HepG2 (cell line): ENCODE data around the gene ARPC1B. TPM values are rescaled to one million over a fixed set of nuclear protein-coding genes. Genes with fewer than 3 reads are reported as not detected.
A peak's percentile ranks its signal among the peaks of the same experiment; 100 is the strongest.

ENCODE experiments used
- ATRX ChIP-seq: sonication (generic); formaldehyde crosslinking; IDR thresholded peaks from 2 replicates; pipeline ENCODE4 v1.4.0; 2020; ENCODE audit warnings: missing genetic modification reagents, borderline replicate concordance
- EED ChIP-seq: sonication (generic); formaldehyde crosslinking; IDR thresholded peaks from 2 replicates; pipeline ENCODE4 v1.5.0; 2020; ENCODE audit warnings: mild to moderate bottlenecking, missing genetic modification reagents
- HHEX ChIP-seq: IDR thresholded peaks from 2 replicates; pipeline ENCODE4 v1.6.1; 2016; ENCODE audit warnings: control low read depth
- KLF9 ChIP-seq: IDR thresholded peaks from 2 replicates; pipeline ENCODE4 v1.6.1; 2016; ENCODE audit warnings: low read depth
- RFXANK ChIP-seq: IDR thresholded peaks from 2 replicates; pipeline ENCODE4 v1.6.1; 2016
- ZSCAN21 ChIP-seq: sonication (generic); formaldehyde crosslinking; IDR thresholded peaks from 2 replicates; pipeline ENCODE4 v1.8.0; 2022; ENCODE audit warnings: mild to moderate bottlenecking, missing genetic modification reagents, moderate library complexity, borderline replicate concordance
- polyA plus RNA-seq, 8 experiments: library from polyadenylated mRNA; depleted of rRNA in 3 of 8; stranded (reverse) in 7 of 8; unstranded in 1 of 8; fragments of >200 nt; fragmentation: Illumina TruSeq in 4 of 8; extraction: Trizol in 4 of 8; gene quantifications; 2 replicates each; pipeline versions ENCODE4 v1.2.1 to v1.2.3, GENCODE V29; 2011 to 2016; ENCODE audit warnings: low read depth in 4 of 8, missing spikeins in 1 of 8, mixed read lengths in 1 of 8; ENCODE audit not compliant: insufficient read depth in 1 of 8
- total RNA-seq, 5 experiments: library from RNA; depleted of rRNA; stranded (reverse); fragments of >200 nt; fragmentation: Illumina TruSeq; extraction: Trizol; gene quantifications; 2 replicates each; pipeline ENCODE4 v1.2.3, GENCODE V29; 2016; ENCODE audit warnings: low read depth in 1 of 5
- TF ChIP-seq, protein P1 (sequence below): sonication (generic); formaldehyde crosslinking; IDR thresholded peaks from 2 replicates; pipeline ENCODE4 v1.4.0; 2020; ENCODE audit warnings: mild to moderate bottlenecking, missing genetic modification reagents
- TF ChIP-seq, protein P2 (sequence below): sonication (generic); formaldehyde crosslinking; conservative IDR thresholded peaks from 2 replicates; pipeline ENCODE4 v1.4.0; 2020; ENCODE audit warnings: missing genetic modification reagents
- TF ChIP-seq, protein P3 (sequence below): sonication (generic); formaldehyde crosslinking; IDR thresholded peaks from 2 replicates; pipeline ENCODE4 v1.4.0; 2020; ENCODE audit warnings: missing genetic modification reagents
- TF ChIP-seq, protein P4 (sequence below): sonication (generic); formaldehyde crosslinking; conservative IDR thresholded peaks from 2 replicates; pipeline ENCODE4 v1.8.0; 2022; ENCODE audit warnings: low read depth, missing genetic modification reagents
- TF ChIP-seq, protein P5 (sequence below): sonication (generic); formaldehyde crosslinking; IDR thresholded peaks from 2 replicates; pipeline ENCODE4 v1.5.0; 2020; ENCODE audit warnings: mild to moderate bottlenecking, missing genetic modification reagents, borderline replicate concordance
- TF ChIP-seq, protein P6 (sequence below): sonication (generic); formaldehyde crosslinking; IDR thresholded peaks from 2 replicates; pipeline ENCODE4 v1.4.0; 2020; ENCODE audit warnings: missing genetic modification reagents, mild to moderate bottlenecking, borderline replicate concordance

ARPC1B gene
- total and polyA plus RNA-seq, 2 of the 13 experiments (the other 11 are each of a cell fraction or from before 2014, with no cell fraction given), result 72.9 to 89.1 TPM

DNA sequence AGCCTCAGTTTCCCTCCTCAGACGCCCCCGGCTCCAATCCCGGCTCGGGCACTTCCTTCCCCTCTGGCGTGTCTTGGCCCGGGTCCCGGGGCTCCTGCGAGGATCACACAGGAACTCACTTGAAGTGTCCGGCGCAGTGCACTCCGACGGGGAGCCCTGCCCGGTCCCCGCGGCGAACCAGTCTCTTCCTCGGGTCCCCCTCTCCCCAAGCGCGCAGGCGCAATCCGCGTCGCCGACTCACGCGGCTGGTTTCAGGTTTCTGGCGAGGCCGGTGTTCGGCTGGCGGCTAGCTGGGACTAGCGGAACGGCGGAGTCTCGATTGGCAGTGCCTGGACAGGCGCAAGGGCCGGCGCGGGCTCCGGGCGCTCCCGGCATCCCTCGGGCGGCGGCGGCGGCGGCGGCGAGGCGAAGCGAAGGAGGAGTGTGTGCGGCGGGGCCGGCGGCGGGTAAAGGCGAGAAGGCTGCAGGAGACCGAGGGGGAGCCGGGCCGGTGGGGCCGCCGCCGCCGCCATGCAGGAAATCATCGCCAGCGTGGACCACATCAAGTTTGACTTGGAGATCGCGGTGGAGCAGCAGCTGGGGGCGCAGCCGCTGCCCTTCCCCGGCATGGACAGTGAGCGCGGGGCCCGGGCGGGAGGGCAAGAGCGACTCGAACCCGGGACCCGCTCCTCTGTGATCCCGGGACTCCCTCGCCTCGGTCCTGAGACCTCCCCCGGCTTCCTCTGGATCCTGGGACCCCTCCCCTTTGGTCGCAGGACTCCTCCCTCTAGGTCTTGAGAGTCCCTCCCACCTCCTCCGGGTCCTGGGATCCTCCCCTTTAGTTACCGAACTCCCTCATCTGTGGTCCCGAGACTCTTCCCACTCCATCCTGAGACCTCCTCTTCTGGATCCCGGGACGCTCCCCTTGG, 64.3 kb downstream of the ARPC1B start, which contains the start of the genes CPSF4 and PTCD1 (continued):
- TF ChIP-seq, protein P1, sequence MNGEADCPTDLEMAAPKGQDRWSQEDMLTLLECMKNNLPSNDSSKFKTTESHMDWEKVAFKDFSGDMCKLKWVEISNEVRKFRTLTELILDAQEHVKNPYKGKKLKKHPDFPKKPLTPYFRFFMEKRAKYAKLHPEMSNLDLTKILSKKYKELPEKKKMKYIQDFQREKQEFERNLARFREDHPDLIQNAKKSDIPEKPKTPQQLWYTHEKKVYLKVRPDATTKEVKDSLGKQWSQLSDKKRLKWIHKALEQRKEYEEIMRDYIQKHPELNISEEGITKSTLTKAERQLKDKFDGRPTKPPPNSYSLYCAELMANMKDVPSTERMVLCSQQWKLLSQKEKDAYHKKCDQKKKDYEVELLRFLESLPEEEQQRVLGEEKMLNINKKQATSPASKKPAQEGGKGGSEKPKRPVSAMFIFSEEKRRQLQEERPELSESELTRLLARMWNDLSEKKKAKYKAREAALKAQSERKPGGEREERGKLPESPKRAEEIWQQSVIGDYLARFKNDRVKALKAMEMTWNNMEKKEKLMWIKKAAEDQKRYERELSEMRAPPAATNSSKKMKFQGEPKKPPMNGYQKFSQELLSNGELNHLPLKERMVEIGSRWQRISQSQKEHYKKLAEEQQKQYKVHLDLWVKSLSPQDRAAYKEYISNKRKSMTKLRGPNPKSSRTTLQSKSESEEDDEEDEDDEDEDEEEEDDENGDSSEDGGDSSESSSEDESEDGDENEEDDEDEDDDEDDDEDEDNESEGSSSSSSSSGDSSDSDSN (CRISPR knock-in tag), result peak; percentile 60
- peak; percentile 54; the same call in 1 of the 2 replicates for TF ChIP-seq RFXANK (CRISPR knock-in tag)
- peak; percentile 62; the same call in 1 of the 2 replicates for TF ChIP-seq EED
- TF ChIP-seq, protein P2, sequence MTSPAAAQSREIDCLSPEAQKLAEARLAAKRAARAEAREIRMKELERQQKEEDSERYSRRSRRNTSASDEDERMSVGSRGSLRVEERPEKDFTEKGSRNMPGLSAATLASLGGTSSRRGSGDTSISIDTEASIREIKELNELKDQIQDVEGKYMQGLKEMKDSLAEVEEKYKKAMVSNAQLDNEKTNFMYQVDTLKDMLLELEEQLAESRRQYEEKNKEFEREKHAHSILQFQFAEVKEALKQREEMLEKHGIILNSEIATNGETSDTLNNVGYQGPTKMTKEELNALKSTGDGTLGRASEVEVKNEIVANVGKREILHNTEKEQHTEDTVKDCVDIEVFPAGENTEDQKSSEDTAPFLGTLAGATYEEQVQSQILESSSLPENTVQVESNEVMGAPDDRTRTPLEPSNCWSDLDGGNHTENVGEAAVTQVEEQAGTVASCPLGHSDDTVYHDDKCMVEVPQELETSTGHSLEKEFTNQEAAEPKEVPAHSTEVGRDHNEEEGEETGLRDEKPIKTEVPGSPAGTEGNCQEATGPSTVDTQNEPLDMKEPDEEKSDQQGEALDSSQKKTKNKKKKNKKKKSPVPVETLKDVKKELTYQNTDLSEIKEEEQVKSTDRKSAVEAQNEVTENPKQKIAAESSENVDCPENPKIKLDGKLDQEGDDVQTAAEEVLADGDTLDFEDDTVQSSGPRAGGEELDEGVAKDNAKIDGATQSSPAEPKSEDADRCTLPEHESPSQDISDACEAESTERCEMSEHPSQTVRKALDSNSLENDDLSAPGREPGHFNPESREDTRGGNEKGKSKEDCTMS, result no peak
- TF ChIP-seq, protein P3, sequence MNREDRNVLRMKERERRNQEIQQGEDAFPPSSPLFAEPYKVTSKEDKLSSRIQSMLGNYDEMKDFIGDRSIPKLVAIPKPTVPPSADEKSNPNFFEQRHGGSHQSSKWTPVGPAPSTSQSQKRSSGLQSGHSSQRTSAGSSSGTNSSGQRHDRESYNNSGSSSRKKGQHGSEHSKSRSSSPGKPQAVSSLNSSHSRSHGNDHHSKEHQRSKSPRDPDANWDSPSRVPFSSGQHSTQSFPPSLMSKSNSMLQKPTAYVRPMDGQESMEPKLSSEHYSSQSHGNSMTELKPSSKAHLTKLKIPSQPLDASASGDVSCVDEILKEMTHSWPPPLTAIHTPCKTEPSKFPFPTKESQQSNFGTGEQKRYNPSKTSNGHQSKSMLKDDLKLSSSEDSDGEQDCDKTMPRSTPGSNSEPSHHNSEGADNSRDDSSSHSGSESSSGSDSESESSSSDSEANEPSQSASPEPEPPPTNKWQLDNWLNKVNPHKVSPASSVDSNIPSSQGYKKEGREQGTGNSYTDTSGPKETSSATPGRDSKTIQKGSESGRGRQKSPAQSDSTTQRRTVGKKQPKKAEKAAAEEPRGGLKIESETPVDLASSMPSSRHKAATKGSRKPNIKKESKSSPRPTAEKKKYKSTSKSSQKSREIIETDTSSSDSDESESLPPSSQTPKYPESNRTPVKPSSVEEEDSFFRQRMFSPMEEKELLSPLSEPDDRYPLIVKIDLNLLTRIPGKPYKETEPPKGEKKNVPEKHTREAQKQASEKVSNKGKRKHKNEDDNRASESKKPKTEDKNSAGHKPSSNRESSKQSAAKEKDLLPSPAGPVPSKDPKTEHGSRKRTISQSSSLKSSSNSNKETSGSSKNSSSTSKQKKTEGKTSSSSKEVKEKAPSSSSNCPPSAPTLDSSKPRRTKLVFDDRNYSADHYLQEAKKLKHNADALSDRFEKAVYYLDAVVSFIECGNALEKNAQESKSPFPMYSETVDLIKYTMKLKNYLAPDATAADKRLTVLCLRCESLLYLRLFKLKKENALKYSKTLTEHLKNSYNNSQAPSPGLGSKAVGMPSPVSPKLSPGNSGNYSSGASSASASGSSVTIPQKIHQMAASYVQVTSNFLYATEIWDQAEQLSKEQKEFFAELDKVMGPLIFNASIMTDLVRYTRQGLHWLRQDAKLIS (CRISPR knock-in tag), result no peak
- TF ChIP-seq, protein P4, sequence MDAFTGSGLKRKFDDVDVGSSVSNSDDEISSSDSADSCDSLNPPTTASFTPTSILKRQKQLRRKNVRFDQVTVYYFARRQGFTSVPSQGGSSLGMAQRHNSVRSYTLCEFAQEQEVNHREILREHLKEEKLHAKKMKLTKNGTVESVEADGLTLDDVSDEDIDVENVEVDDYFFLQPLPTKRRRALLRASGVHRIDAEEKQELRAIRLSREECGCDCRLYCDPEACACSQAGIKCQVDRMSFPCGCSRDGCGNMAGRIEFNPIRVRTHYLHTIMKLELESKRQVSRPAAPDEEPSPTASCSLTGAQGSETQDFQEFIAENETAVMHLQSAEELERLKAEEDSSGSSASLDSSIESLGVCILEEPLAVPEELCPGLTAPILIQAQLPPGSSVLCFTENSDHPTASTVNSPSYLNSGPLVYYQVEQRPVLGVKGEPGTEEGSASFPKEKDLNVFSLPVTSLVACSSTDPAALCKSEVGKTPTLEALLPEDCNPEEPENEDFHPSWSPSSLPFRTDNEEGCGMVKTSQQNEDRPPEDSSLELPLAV (CRISPR knock-in tag), result no peak
- TF ChIP-seq, protein P5, sequence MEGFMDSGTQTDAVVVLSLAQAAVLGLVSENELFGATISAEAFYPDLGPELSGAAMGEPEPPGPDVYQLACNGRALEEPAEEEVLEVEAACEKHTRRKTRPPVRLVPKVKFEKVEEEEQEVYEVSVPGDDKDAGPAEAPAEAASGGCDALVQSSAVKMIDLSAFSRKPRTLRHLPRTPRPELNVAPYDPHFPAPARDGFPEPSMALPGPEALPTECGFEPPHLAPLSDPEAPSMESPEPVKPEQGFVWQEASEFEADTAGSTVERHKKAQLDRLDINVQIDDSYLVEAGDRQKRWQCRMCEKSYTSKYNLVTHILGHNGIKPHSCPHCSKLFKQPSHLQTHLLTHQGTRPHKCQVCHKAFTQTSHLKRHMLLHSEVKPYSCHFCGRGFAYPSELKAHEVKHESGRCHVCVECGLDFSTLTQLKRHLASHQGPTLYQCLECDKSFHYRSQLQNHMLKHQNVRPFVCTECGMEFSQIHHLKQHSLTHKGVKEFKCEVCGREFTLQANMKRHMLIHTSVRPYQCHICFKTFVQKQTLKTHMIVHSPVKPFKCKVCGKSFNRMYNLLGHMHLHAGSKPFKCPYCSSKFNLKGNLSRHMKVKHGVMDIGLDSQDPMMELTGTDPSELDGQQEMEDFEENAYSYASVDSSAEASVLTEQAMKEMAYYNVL (CRISPR knock-in tag), result peak; percentile 67; the same call in 1 of the 2 replicates
- no peak for TF ChIP-seq HHEX
- peak; percentile 84; the same call in 1 of the 2 replicates for TF ChIP-seq ZSCAN21 (CRISPR knock-in tag)
- TF ChIP-seq ATRX, result no peak
- TF ChIP-seq KLF9 (CRISPR knock-in tag), result peak; percentile 3; the same call in 1 of the 2 replicates
- TF ChIP-seq, protein P6, sequence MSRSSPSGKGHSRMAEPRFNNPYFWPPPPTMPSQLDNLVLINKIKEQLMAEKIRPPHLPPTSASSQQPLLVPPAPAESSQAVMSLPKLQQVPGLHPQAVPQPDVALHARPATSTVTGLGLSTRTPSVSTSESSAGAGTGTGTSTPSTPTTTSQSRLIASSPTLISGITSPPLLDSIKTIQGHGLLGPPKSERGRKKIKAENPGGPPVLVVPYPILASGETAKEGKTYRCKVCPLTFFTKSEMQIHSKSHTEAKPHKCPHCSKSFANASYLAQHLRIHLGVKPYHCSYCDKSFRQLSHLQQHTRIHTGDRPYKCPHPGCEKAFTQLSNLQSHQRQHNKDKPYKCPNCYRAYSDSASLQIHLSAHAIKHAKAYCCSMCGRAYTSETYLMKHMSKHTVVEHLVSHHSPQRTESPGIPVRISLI (CRISPR knock-in tag), result no peak
